GM21526 (cell line): ENCODE data around the gene ADAM11.

Experiments used
- ATAC-seq: cut with Tn5 transposase; IDR thresholded peaks from one replicate; pipeline ENCODE4 v1.9.1; 2021; ENCODE audit warnings: moderate library complexity; ENCODE audit not compliant: unreplicated experiment, low FRiP score

ADAM11 gene

DNA sequence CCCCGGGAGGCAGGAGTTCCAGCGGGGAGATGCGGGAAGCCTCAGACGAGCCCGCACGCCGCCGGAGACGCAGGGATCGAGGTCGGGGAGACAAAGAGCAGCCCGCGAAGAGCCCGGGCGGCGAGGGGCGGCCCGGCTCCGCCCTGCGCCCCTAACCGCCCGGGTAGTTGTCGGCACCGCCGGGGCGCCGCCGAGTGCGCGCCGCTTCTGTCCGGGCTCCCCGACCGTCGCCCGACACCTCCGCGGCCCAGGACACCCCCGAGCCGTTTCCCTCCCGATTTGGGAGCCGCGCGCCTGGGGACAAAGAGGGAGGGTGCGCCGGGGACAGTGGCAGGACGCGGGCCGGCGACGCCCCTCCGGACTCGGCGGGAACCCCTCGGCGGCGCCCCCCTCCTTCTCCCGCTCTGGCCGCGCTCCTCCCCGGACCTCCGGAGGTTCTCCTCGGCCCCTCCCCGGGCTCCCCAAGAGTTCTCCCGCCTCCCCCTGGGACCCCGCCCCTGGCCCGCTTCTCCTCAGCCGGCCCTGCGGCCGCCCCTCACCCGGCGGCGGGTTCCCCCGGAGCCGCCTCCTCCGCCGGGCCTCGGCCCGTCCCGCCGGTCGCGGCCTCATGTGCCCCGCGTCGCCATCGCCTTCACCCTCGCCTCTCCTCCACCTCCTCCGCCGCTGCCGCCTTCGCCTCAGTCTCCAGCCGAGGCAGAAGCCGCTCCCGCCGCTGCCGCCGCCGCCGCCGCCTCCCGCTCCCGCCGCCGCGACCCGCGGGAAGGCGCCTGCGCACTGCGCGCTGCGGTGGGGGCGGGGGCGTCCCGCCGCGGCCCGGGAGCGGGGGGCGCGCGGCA lies 71.0 kb downstream of the ADAM11 start, which contains the start of gene GJC1:
Gene GJC1 (minus strand): TSS at position 765 of the 836 bp plus-strand sequence. CDS start 24,470 bp downstream, outside the sequence.
- no peak for ATAC-seq

DNA sequence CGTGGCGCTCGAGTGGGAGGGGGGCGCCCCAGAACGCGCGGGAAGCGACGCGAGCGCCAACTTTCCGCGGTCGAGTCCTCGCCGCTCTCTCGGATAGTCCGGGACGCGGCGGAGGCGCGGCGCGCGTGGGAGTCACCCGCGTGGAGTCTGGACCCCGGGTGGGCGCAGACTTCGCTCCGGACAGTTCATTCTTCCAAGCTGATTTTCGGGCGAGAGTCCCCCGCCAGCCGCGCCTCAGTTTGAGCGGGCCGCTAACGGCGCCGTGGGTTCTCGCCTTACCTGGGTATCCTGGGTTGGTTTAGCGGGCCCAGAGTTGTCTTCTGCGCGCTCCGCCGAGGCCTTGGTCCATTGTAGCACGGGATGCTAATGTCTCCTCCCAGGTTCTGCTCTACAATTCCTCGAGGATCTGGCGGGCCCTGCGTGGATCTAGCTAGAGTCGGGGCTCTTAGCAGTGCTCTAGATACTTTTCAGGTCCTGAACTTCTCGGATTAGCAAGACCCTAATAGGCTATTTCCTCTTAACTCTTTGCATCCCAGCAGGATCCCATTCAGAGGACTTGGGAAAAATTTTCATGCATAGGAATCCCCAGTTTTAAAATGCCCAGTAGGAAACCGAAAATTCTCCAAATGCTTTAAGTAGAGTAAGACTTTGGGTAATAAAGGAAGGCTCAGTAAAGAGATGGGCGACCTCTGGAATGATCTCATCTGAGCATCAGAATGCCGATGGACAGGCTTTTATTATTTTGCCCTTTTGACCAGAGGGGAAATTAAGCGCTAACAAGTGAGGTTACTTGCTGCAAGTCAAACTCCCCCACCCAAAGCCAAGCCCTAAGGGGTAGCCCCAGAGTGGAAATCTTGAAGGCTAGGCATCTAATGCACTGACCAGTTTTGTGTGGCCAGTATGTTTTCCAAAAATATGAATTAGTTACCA lies 71.8 kb downstream of the ADAM11 start:
- ATAC-seq = no peak

DNA sequence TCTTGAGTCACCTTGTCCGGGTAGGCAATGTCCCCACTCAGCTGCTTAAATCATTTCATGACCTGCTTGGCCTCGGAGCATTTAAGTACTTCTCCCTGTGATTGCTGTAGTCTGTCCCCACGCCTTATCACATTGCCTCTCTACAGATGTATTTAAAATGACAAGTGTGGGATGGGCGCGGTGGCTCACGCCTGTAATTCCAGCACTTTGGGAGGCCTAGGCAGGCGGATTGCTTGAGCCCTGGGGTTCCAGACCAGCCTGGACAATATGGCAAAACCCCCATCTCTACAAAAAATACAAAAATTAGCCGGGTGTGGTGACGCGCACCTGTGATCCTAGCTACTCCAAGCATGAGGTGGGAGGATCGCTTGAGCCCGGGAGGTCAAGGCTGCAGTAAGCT lies 72.6 kb downstream of the ADAM11 start:
- ATAC-seq = no peak
